Measurements from ENCODE around the gene PRR5.

The PRR5 gene

DNA sequence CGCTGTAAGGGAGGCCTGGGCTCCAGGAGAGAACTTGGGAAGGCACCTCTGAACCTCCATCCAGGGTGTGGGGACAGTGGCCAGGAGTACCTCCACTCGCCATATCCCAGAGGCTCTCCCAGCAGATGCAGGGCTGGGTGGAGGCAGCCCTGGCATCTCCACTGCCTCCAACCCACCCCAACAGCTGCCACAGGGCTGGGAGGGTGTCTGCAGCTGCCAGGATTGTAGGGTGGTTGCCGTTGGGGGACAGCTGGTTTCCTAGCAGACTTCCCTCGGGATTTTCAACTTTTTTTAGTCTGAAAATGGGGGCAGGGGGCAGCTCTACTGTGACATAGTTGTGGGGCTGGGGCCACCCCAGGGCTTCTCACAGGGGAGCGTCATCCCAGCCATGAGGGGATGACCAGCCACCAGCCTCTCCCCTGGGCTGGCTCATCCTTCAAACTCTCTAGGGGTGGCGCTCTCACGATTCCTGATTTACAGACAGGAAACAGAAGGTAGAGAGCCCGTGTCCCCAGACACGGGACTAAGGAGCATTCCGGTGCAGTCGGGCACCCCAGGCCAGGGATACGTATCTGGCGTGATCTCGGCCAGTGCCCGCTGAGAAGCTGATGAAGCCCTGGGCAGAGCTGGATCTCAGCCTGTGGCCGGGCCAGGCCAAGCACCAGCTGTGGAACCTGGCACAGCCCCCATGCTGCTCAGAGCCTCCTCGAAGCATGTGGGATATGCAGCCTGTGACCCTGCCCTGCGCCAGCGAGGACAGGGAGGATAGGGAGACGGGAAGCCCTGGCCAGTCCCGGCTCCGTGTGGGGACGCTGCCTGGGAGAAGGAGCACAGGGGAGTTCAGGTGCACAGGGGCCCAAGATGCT is 9.9 kb downstream of the PRR5 start:
- DNase-seq (ENCODE audit: extremely low read depth, low read depth) = no peak
- H3K4me3 ChIP-seq (replicated peaks; ENCODE audit: low read depth, low read length) = no peak overlapping the region
- TF ChIP-seq, protein P1, sequence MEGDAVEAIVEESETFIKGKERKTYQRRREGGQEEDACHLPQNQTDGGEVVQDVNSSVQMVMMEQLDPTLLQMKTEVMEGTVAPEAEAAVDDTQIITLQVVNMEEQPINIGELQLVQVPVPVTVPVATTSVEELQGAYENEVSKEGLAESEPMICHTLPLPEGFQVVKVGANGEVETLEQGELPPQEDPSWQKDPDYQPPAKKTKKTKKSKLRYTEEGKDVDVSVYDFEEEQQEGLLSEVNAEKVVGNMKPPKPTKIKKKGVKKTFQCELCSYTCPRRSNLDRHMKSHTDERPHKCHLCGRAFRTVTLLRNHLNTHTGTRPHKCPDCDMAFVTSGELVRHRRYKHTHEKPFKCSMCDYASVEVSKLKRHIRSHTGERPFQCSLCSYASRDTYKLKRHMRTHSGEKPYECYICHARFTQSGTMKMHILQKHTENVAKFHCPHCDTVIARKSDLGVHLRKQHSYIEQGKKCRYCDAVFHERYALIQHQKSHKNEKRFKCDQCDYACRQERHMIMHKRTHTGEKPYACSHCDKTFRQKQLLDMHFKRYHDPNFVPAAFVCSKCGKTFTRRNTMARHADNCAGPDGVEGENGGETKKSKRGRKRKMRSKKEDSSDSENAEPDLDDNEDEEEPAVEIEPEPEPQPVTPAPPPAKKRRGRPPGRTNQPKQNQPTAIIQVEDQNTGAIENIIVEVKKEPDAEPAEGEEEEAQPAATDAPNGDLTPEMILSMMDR (IDR thresholded peaks at IDR 0.05; ENCODE audit: low read depth, low read length, missing control alignments) = no peak

DNA sequence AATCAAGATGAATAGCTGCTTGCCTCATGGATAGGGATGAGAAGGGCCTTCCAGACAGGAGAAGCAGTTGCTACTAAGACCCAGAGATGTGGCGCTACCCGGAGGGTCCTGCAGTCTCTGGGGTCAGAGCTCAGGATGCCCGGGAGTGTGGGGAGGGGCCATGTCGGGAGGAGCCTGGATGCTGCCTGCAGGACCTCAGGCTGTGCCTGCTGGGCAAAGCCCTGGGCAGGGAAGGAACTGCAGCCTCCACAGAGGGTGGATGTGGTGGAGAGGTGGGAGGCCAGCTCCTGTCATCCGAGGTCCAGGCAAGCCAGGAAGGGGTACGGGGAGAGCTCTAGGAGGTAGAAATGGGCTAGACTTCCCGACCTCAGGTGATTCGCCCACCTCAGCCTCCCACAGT is 11.0 kb downstream of the PRR5 start:
- TF ChIP-seq, protein P1 (IDR thresholded peaks at IDR 0.05; ENCODE audit: low read depth, low read length, missing control alignments) = no peak
- DNase-seq (ENCODE audit: extremely low read depth, low read depth) = no peak

DNA sequence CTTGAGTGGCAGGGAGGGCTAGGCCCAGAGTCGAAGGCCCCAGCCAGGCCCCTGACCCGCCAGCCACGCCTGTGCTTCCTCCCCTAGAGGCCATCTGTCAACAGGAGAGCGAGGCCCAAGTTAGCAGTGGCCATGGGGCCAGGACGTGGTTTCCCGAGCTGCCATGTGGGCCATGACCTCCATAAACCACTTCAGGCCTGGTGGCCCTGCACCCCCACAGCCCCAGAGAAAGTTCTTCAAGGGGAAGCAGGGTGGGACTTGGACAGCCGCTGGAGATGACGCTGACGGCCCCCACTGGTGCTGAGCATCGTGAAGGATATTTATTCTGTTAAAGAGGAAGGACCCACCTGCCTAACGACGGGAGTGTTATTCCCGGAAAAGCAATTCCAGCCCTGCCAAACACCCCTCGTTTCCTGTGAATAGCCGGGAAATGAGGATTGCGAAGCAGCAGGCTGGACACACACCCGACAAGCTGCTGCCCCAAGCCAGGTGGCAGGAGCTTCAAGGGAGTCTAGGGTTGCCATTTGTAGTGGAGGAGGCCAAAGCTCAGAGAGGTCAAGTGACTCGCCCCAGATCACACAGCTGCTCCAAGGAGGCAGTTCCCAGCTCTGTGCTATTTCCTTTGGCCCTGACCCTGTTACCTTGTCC is 12.8 kb downstream of the PRR5 start:
- H3K4me3 ChIP-seq (replicated peaks; ENCODE audit: low read depth, low read length) = no peak overlapping the region
- no peak for DNase-seq (ENCODE audit: extremely low read depth, low read depth)
- TF ChIP-seq, protein P1 (IDR thresholded peaks at IDR 0.05; ENCODE audit: low read depth, low read length, missing control alignments) = no peak

More for the DNA sequence above, 11.0 kb downstream of the PRR5 start:
- H3K4me3 ChIP-seq (replicated peaks; ENCODE audit: low read depth, low read length) = no peak overlapping the region

DNA sequence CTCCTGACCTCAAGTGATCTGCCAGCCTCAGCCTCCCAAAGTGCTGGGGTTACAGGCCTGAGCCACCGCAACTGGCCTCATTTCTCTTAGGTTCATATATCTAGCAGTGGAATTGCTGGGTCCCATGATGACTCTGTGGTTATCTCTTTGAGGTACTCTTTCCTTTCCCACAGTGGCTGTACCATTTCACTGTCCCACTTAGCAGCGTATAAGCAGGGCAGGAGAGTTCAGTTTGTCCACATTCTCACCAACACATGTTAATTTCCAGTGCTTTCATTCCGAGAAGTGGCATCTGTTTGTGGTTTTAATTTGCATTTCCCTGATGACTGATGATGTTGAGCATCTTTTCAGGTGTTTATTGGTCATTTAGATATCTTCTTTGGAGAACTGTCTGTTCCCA is 16.4 kb downstream of the PRR5 start:
- no peak overlapping the region for H3K4me3 ChIP-seq (replicated peaks; ENCODE audit: low read depth, low read length)
- DNase-seq (ENCODE audit: extremely low read depth, low read depth) = no peak
- TF ChIP-seq, protein P1 (IDR thresholded peaks at IDR 0.05; ENCODE audit: low read depth, low read length, missing control alignments) = no peak

DNA sequence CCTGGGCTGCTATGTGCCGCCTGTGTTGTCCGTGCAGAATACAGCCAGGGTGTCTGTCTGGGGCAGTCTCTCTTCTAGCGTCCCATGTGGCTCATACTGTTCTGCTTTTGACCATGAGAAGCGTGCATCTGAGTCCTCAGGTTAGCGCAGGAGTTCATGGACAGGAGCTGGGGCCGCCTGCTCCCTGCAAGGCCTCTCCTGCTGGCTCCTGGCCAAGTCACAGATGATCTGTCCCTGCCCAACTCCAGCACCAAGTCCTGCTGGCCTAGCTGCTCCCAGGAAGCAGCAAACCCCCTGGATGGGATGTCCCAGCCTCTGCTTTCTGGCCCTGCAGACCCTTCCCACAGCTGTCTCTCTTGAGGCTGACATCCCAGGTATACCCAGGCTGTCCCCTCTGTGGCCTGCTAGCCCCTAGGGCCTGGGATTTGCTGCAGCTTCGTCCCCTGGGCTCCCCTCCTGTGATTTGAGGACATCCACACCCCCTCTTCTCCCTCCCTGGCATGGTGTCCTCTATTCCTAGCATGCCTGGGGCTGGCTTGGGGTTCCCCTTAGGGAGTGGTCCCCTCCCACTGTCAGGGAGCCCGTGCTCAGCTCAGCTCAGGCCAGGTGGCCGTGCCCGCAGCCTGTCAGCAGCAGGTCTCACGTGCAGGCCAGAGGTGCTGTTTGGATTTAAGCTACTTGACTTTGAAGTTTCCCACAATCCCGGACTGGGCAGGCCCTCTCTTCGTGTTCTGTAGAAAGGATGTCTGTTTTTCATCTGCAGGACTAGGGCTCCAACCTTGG is 17.8 kb downstream of the PRR5 start:
- DNase-seq (ENCODE audit: extremely low read depth, low read depth) = no peak
- no peak overlapping the region for H3K4me3 ChIP-seq (replicated peaks; ENCODE audit: low read depth, low read length)
- TF ChIP-seq, protein P1 (IDR thresholded peaks at IDR 0.05; ENCODE audit: low read depth, low read length, missing control alignments) = no peak

DNA sequence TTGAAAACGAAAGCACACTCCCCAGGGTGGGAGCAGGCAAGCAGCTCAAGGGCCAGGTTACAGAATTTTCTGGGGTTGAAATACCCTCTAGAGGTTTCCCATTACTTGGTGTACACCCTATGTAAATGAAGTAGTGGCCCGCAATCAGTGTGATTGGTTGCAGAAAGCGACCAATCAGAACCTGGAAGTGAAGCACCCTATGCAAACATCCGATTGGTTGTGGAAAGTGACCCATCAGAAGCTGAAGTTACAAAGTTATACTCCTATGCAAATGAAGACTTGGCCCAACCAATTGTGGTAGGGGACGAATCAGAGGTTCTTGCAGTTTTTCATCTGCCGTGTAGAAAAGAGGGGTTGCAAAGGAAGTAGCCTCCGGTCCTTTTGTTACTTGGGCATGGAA is 19.2 kb downstream of the PRR5 start:
- no peak for DNase-seq (ENCODE audit: extremely low read depth, low read depth)
- TF ChIP-seq, protein P1 (IDR thresholded peaks at IDR 0.05; ENCODE audit: low read depth, low read length, missing control alignments) = no peak
- H3K4me3 ChIP-seq (replicated peaks; ENCODE audit: low read depth, low read length) = no peak overlapping the region
